Neural crest cell (in vitro differentiated cells): ENCODE results near the gene COG7. TPM values are rescaled to one million over a fixed set of nuclear protein-coding genes. Genes with fewer than 3 reads are reported as not detected.

Source experiments
- DNase-seq: peaks from one replicate; pipeline ENCODE4 v3.0.0; 2021; ENCODE audit warnings: low read depth, mixed read lengths, low spot score
- H3K27ac Mint-ChIP-seq: one replicate; pipeline ENCODE4 v1.8.0; 2021; ENCODE audit warnings: mild to moderate bottlenecking, mixed read lengths; ENCODE audit not compliant: unreplicated experiment
- H3K27me3 Mint-ChIP-seq: 2 replicates; pipeline ENCODE4 v1.8.0; 2021; ENCODE audit warnings: low read depth, mild to moderate bottlenecking, mixed read lengths
- H3K36me3 Mint-ChIP-seq: 2 replicates; pipeline ENCODE4 v1.8.0; 2021; ENCODE audit warnings: low read depth, mild to moderate bottlenecking, mixed read lengths
- H3K4me1 Mint-ChIP-seq: 2 replicates; pipeline ENCODE4 v1.8.0; 2021; ENCODE audit warnings: mixed read lengths
- H3K4me3 Mint-ChIP-seq: one replicate; pipeline ENCODE4 v1.8.0; 2021; ENCODE audit warnings: mild to moderate bottlenecking, mixed read lengths
- H3K9me3 Mint-ChIP-seq: 2 replicates; pipeline ENCODE4 v1.8.0; 2021; ENCODE audit warnings: mixed read lengths
- CTCF ChIP-seq: fragments of 200-600 bp; sonication (generic); conservative IDR thresholded peaks from 2 replicates; pipeline ENCODE4 v1.5.0; 2021; ENCODE audit warnings: antibody characterized with exemption, mild to moderate bottlenecking
- total RNA-seq: library from RNA; stranded (reverse); gene quantifications from 2 replicates; pipeline ENCODE4 v1.2.1, GENCODE V29; 2021

COG7 gene
- total RNA-seq, 1 donor from 2014 or later: 18.9 TPM

GRCh38 chr16:23359092-23359760 lies 93.8 kb downstream of the COG7 start:
- H3K9me3 Mint-ChIP-seq: no peaks in the 10 kb centered on the region
- no peak for TF ChIP-seq CTCF
- DNase-seq: no peak
- H3K27me3 Mint-ChIP-seq: peaks cover 3% of the 10 kb centered on the region
- no peaks in the 10 kb centered on the region for H3K4me1 Mint-ChIP-seq
- no peak overlapping the region for H3K4me3 Mint-ChIP-seq
- no peaks in the 10 kb centered on the region for H3K36me3 Mint-ChIP-seq
- H3K27ac Mint-ChIP-seq: no peak overlapping the region

GRCh38 chr16:23357761-23358290 lies 95.2 kb downstream of the COG7 start:
- no peak overlapping the region for H3K27ac Mint-ChIP-seq
- no peak for DNase-seq
- H3K36me3 Mint-ChIP-seq: no peaks in the 10 kb centered on the region
- no peaks in the 10 kb centered on the region for H3K9me3 Mint-ChIP-seq
- H3K4me3 Mint-ChIP-seq: no peak overlapping the region
- no peaks in the 10 kb centered on the region for H3K4me1 Mint-ChIP-seq
- H3K27me3 Mint-ChIP-seq: peaks cover 3% of the 10 kb centered on the region
- no peak for TF ChIP-seq CTCF

GRCh38 chr16:23356941-23357340 lies 96.0 kb downstream of the COG7 start:
- TF ChIP-seq CTCF: no peak
- no peaks in the 10 kb centered on the region for H3K36me3 Mint-ChIP-seq
- H3K4me3 Mint-ChIP-seq: no peak overlapping the region
- no peak overlapping the region for H3K27ac Mint-ChIP-seq
- H3K9me3 Mint-ChIP-seq: peaks cover 2% of the 10 kb centered on the region
- peaks cover 3% of the 10 kb centered on the region for H3K27me3 Mint-ChIP-seq
- no peaks in the 10 kb centered on the region for H3K4me1 Mint-ChIP-seq
- DNase-seq: no peak

GRCh38 chr16:23355106-23355670 lies 97.8 kb downstream of the COG7 start:
- Mint-ChIP-seq H3K4me1 (no peaks in the 10 kb centered on the region), H3K4me3 (no peak overlapping the region), H3K27ac (no peak overlapping the region), H3K9me3 (peaks cover 2% of the 10 kb centered on the region), H3K27me3 (peaks cover 3% of the 10 kb centered on the region), H3K36me3 (no peaks in the 10 kb centered on the region)
- no peak for DNase-seq
- no peak for TF ChIP-seq CTCF

- Mint-ChIP-seq H3K27me3 (peaks cover 4% of the 10 kb centered on the region), H3K4me3 (no peak overlapping the region), H3K27ac (no peak overlapping the region), H3K4me1 (no peaks in the 10 kb centered on the region), H3K36me3 (no peaks in the 10 kb centered on the region), H3K9me3 (peaks cover 2% of the 10 kb centered on the region)
- TF ChIP-seq CTCF: no peak
- DNase-seq: no peak
These were observed 98.7 kb downstream of the COG7 start for GRCh38 chr16:23354246-23354645.
